Lung (tissue), 16 donors: ENCODE results near the gene INSM2. TPM values are rescaled to one million over a fixed set of nuclear protein-coding genes. Genes with fewer than 3 reads are reported as not detected.

ENCODE experiments used
- ATAC-seq: fragments of 200-7000 bp; cut with Tn5 transposase; one replicate; pipeline ENCODE4 v1.9.1; 2020; ENCODE audit warnings: moderate number of reproducible peaks; ENCODE audit not compliant: insufficient read depth, low FRiP score
- DNase-seq, 3 donors: peaks; one replicate each; pipeline ENCODE4 v3.0.0-alpha.2; 2013 to 2017
- H3K27ac ChIP-seq, 2 donors: one replicate each; pipeline ENCODE4 v1.5.1; 2013; ENCODE audit warnings: mild to moderate bottlenecking in 2 of 2, moderate library complexity in 2 of 2, control low read depth in 1 of 2, inconsistent platforms in 1 of 2, low read depth in 1 of 2, low read length in 1 of 2
- H3K27me3 ChIP-seq, 3 donors: one replicate each; pipeline ENCODE4 v1.5.1; 2013; ENCODE audit warnings: low read length in 2 of 3; ENCODE audit not compliant: control insufficient read depth in 3 of 3, insufficient read depth in 3 of 3
- H3K36me3 ChIP-seq, 4 donors: one replicate each; pipeline ENCODE4 v1.5.1; 2013; ENCODE audit warnings: low read length in 4 of 4, mild to moderate bottlenecking in 1 of 4, moderate library complexity in 1 of 4; ENCODE audit not compliant: control insufficient read depth in 4 of 4, insufficient read depth in 4 of 4
- H3K4me1 ChIP-seq, 5 donors: one replicate each; pipeline ENCODE4 v1.5.1; 2013; ENCODE audit warnings: low read length in 5 of 5, mild to moderate bottlenecking in 2 of 5, moderate library complexity in 1 of 5; ENCODE audit not compliant: control insufficient read depth in 5 of 5, insufficient read depth in 5 of 5
- H3K4me3 ChIP-seq: one replicate; pipeline ENCODE4 v1.5.1; 2013; ENCODE audit warnings: mild to moderate bottlenecking, control low read depth, moderate library complexity
- H3K9ac ChIP-seq, 2 donors: one replicate each; pipeline ENCODE4 v1.5.1; 2013; ENCODE audit warnings: low read length in 2 of 2, control low read depth in 1 of 2; ENCODE audit not compliant: insufficient read depth in 1 of 2
- H3K9me3 ChIP-seq, 4 donors: one replicate each; pipeline ENCODE4 v1.5.1; 2013; ENCODE audit warnings: low read length in 3 of 4, mild to moderate bottlenecking in 1 of 4, moderate library complexity in 1 of 4; ENCODE audit not compliant: control insufficient read depth in 4 of 4, insufficient read depth in 3 of 4
- CTCF ChIP-seq: IDR thresholded peaks from 2 replicates; pipeline ENCODE4 v1.5.1; 2012; ENCODE audit warnings: mild to moderate bottlenecking; ENCODE audit errors: control extremely low read depth, extremely low read depth
- WGBS, 2 donors: extraction: QIAGEN DNeasy Blood & Tissue Kit; methylation state at CpG; one replicate each; pipeline ENCODE4 v1.1.7; 2013; 5-methylcytosine and 5-hydroxymethylcytosine counted together
- long read RNA-seq, 5 donors: transcript quantifications; one replicate each; lab custom pipeline, GENCODE V29; 2026
- polyA plus RNA-seq, 2 donors: library from polyadenylated mRNA; stranded (reverse); fragments of 200-250 nt; gene quantifications; one replicate each; pipeline ENCODE4 v1.2.1, GENCODE V29; 2013
- total RNA-seq, 2 donors: library from RNA; depleted of rRNA in 1 of 2; stranded (reverse); fragments of >200 nt in 1 of 2; gene quantifications; one replicate each; pipeline ENCODE4 v1.2.1, GENCODE V29; 2014 to 2021
- donor health status: control.
- donor health status: control.
- donor health status: Bipolar disorder and iron deficiency.
- donor health status: healthy.
- donor health status: DM: yes; HTN: yes; CAD: no.

INSM2 gene
- total RNA-seq (under 1 TPM; 0.12 to 0.17 TPM), polyA plus RNA-seq (under 1 TPM; 0.02 TPM)
- long read RNA-seq, donor 1 = 0 reads
- long read RNA-seq, donor 2 = 0 reads
- long read RNA-seq, donor 3 = 0 reads
- long read RNA-seq, donor 4 = 0 reads
- long read RNA-seq, donor 5, partial matches to known transcripts = 0 of 1 reads
- long read RNA-seq, donor 5, other reads (novel, unspliced or antisense) = 0 of 1 reads

- ATAC-seq = peak; percentile 55
- Histone ChIP-seq H3K9ac (no peak within 1 kb of the TSS), H3K4me1 (peaks cover 0 to 22% (median 9%) of the 10 kb centered on the region in 5 donors), H3K27ac (no peak within 1 kb of the TSS), H3K4me3 (peak within 1 kb of the TSS; percentile 3), H3K36me3 (peaks cover 0 to 2% (median 0%) of the 10 kb centered on the region in 4 donors), H3K9me3 (peaks cover 0 to 2% (median 0%) of the 10 kb centered on the region in 4 donors), H3K27me3 (peaks cover 0 to 57% (median 43%) of the 10 kb centered on the region in 3 donors)
- TF ChIP-seq CTCF = no peak
- WGBS, 2 donors = 1% methylated on average over 88 to 100 of the region's 100 CpGs
- DNase-seq = peak; percentile 44 to 64 (median 57)
Observed at GRCh38 chr14:35533357-35534207, at the start of gene INSM2. INSM2 (plus strand) TSS chr14:35534164; CDS start chr14:35534253, 89 bp downstream.

- H3K27ac ChIP-seq = no peak overlapping the region
- TF ChIP-seq CTCF = no peak
- H3K4me3 ChIP-seq = no peak overlapping the region
- no peaks in the 10 kb centered on the region for H3K36me3 ChIP-seq
- ATAC-seq = no peak
- H3K9me3 ChIP-seq = peaks cover 0 to 8% (median 0%) of the 10 kb centered on the region in 4 donors
- H3K27me3 ChIP-seq = no peaks in the 10 kb centered on the region
- H3K4me1 ChIP-seq = no peaks in the 10 kb centered on the region
- no peak for DNase-seq
- H3K9ac ChIP-seq = no peak overlapping the region
Observed at GRCh38 chr14:35492569-35493014, 41.4 kb upstream of the INSM2 start.

- TF ChIP-seq CTCF = no peak
- Histone ChIP-seq H3K9me3 (peaks cover 0 to 6% (median 0%) of the 10 kb centered on the region in 4 donors), H3K4me1 (no peaks in the 10 kb centered on the region), H3K27ac (no peak overlapping the region), H3K9ac (no peak overlapping the region), H3K4me3 (no peak overlapping the region), H3K27me3 (no peaks in the 10 kb centered on the region), H3K36me3 (no peaks in the 10 kb centered on the region)
- no peak for ATAC-seq
- DNase-seq = no peak
Observed at GRCh38 chr14:35495278-35495677, 38.7 kb upstream of the INSM2 start.
